HFFc6 (cell line): ENCODE results near the gene MALRD1. TPM values are rescaled to one million over a fixed set of nuclear protein-coding genes. Genes with fewer than 3 reads are reported as not detected.

Source experiments
- DNase-seq: peaks from one replicate; pipeline ENCODE4 v3.0.0-alpha.2; 2018
- H3K27ac Mint-ChIP-seq: 2 replicates; pipeline ENCODE4 v1.8.0; 2020; ENCODE audit warnings: mild to moderate bottlenecking, mixed read lengths
- H3K27me3 Mint-ChIP-seq: 2 replicates; pipeline ENCODE4 v1.8.0; 2021; ENCODE audit warnings: mild to moderate bottlenecking, moderate library complexity, mixed read lengths; ENCODE audit not compliant: insufficient read depth
- H3K36me3 Mint-ChIP-seq: 2 replicates; pipeline ENCODE4 v1.8.0; 2021; ENCODE audit warnings: low read depth, mixed read lengths
- H3K4me1 Mint-ChIP-seq: 2 replicates; pipeline ENCODE4 v1.8.0; 2020; ENCODE audit warnings: low read depth, mixed read lengths
- H3K4me3 Mint-ChIP-seq: 2 replicates; pipeline ENCODE4 v1.8.0; 2020; ENCODE audit warnings: mild to moderate bottlenecking, moderate library complexity, mixed read lengths
- H3K9me3 Mint-ChIP-seq: 2 replicates; pipeline ENCODE4 v1.8.0; 2020; ENCODE audit warnings: mild to moderate bottlenecking, mixed read lengths
- total RNA-seq, 6 experiments: library from RNA; stranded (reverse); fragmentation: NEBNext Ultra II Directional; extraction: Animal tissue kit (Norgen Biotek cat#: 25700); gene quantifications; 2 replicates in 1 of 6; 3 replicates in 5 of 6; pipeline ENCODE4 v1.2.3, GENCODE V29; 2021
- TF ChIP-seq, protein P1 (sequence below): fragments of 200-600 bp; sonication (generic); IDR thresholded peaks from 2 replicates; pipeline ENCODE4 v1.5.0; 2021; ENCODE audit warnings: antibody characterized with exemption, mild to moderate bottlenecking

MALRD1 gene
- total RNA-seq, 6 experiments from 2014 or later: not detected

DNA sequence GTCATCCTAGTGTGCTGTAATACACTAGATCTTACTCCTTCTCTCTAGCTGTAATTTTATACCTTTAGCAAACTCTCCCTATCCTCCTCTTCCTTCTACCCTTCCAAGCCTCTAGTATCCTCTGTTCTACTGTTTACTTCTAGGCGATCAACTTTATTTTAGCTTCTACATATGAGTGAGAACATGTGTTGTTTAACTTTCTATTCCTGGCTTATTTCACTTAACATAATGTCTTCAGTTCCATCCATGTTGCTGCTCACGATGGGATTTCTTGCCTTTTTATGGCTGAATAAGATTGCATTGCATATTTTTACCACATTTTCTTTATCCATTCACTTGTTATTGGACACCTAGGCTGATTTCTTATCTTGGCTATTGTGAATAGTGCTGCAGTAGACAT, 318.6 kb downstream of the MALRD1 start:
- H3K27ac Mint-ChIP-seq: no peak overlapping the region

GRCh38 chr10:19373988-19374387, 325.4 kb downstream of the MALRD1 start:
- no peaks in the 10 kb centered on the region for H3K4me1 Mint-ChIP-seq
- peaks cover 14% of the 10 kb centered on the region for H3K9me3 Mint-ChIP-seq
- TF ChIP-seq, protein P1, sequence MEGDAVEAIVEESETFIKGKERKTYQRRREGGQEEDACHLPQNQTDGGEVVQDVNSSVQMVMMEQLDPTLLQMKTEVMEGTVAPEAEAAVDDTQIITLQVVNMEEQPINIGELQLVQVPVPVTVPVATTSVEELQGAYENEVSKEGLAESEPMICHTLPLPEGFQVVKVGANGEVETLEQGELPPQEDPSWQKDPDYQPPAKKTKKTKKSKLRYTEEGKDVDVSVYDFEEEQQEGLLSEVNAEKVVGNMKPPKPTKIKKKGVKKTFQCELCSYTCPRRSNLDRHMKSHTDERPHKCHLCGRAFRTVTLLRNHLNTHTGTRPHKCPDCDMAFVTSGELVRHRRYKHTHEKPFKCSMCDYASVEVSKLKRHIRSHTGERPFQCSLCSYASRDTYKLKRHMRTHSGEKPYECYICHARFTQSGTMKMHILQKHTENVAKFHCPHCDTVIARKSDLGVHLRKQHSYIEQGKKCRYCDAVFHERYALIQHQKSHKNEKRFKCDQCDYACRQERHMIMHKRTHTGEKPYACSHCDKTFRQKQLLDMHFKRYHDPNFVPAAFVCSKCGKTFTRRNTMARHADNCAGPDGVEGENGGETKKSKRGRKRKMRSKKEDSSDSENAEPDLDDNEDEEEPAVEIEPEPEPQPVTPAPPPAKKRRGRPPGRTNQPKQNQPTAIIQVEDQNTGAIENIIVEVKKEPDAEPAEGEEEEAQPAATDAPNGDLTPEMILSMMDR: no peak
- no peaks in the 10 kb centered on the region for H3K27me3 Mint-ChIP-seq
- DNase-seq: no peak
- H3K36me3 Mint-ChIP-seq: no peaks in the 10 kb centered on the region
- no peak overlapping the region for H3K27ac Mint-ChIP-seq
- no peak overlapping the region for H3K4me3 Mint-ChIP-seq

More for the DNA sequence above, 318.6 kb downstream of the MALRD1 start:
- Mint-ChIP-seq H3K9me3 (no peaks in the 10 kb centered on the region), H3K4me1 (no peaks in the 10 kb centered on the region), H3K27me3 (no peaks in the 10 kb centered on the region), H3K4me3 (no peak overlapping the region), H3K36me3 (no peaks in the 10 kb centered on the region)
- TF ChIP-seq, protein P1: no peak
- no peak for DNase-seq

GRCh38 chr10:19385846-19386450, 337.3 kb downstream of the MALRD1 start:
- peaks cover 34% of the 10 kb centered on the region for H3K9me3 Mint-ChIP-seq
- no peaks in the 10 kb centered on the region for H3K27me3 Mint-ChIP-seq
- no peaks in the 10 kb centered on the region for H3K4me1 Mint-ChIP-seq
- H3K27ac Mint-ChIP-seq: no peak overlapping the region
- TF ChIP-seq, protein P1: no peak
- no peak for DNase-seq
- no peaks in the 10 kb centered on the region for H3K36me3 Mint-ChIP-seq
- no peak overlapping the region for H3K4me3 Mint-ChIP-seq

GRCh38 chr10:19408924-19409323, 360.3 kb downstream of the MALRD1 start:
- DNase-seq: no peak
- Mint-ChIP-seq H3K4me3 (no peak overlapping the region), H3K27me3 (no peaks in the 10 kb centered on the region), H3K27ac (no peak overlapping the region), H3K9me3 (peaks cover 30% of the 10 kb centered on the region), H3K4me1 (no peaks in the 10 kb centered on the region), H3K36me3 (no peaks in the 10 kb centered on the region; the same call in 1 of the 2 replicates)
- TF ChIP-seq, protein P1: no peak

DNA sequence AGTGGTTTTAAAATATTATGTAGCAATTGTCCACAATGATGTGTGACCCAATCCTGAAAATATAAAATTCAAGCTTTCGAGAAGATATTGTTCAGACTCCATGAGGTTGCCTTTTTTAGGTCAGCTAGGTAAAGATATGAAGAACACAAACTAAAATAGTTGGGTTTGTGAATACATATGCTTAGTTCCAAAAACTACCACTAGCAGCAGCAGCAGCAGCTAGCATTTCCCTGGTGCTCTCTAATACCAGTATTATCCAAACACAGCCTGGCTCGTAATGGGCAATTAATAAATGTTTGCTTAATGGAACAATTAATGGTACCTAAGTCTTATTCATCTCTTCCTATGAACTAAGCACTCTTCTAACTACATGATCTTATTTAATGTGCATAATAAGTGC, 362.5 kb downstream of the MALRD1 start:
- no peaks in the 10 kb centered on the region for H3K27me3 Mint-ChIP-seq
- no peak overlapping the region for H3K27ac Mint-ChIP-seq
- H3K4me3 Mint-ChIP-seq: no peak overlapping the region
- H3K36me3 Mint-ChIP-seq: no peaks in the 10 kb centered on the region; the same call in 1 of the 2 replicates
- TF ChIP-seq, protein P1: no peak
- no peaks in the 10 kb centered on the region for H3K4me1 Mint-ChIP-seq
- peaks cover 20% of the 10 kb centered on the region for H3K9me3 Mint-ChIP-seq
- no peak for DNase-seq

GRCh38 chr10:19412531-19412930, 363.9 kb downstream of the MALRD1 start:
- peak; percentile 1 for DNase-seq
- H3K27me3 Mint-ChIP-seq: no peaks in the 10 kb centered on the region
- TF ChIP-seq, protein P1: peak; percentile 65
- no peaks in the 10 kb centered on the region for H3K4me1 Mint-ChIP-seq
- peaks cover 16% of the 10 kb centered on the region for H3K9me3 Mint-ChIP-seq
- H3K27ac Mint-ChIP-seq: no peak overlapping the region
- no peaks in the 10 kb centered on the region for H3K36me3 Mint-ChIP-seq
- H3K4me3 Mint-ChIP-seq: no peak overlapping the region
